Measurements from ENCODE around the gene MYRF.

MYRF gene

GRCh38 chr11:61745781-61746441 is 6.5 kb upstream of the MYRF start:
- TF ChIP-seq TCF12 (IDR thresholded peaks at IDR 0.05; ENCODE audit: low read depth) (no peak), NFIC (IDR thresholded peaks at IDR 0.05) (no peak), TAF1 (IDR thresholded peaks at IDR 0.05; ENCODE audit: low read depth) (no peak), RAD21 (IDR thresholded peaks at IDR 0.05; ENCODE audit: low read depth) (no peak), USF1 (IDR thresholded peaks at IDR 0.05) (no peak), CREB1 (IDR thresholded peaks at IDR 0.05; ENCODE audit: low read depth) (no peak), MAX (IDR thresholded peaks at IDR 0.05) (no peak), FOXM1 (IDR thresholded peaks at IDR 0.05; ENCODE audit: borderline replicate concordance, low read depth) (no peak), TEAD4 (IDR thresholded peaks at IDR 0.05) (no peak), CEBPB (IDR thresholded peaks at IDR 0.05) (no peak), REST (IDR thresholded peaks at IDR 0.05; ENCODE audit: low read depth) (no peak), EP300 (IDR thresholded peaks at IDR 0.05; ENCODE audit: borderline replicate concordance) (no peak), YY1 (IDR thresholded peaks at IDR 0.05; ENCODE audit: low read depth) (no peak), ZBTB7A (IDR thresholded peaks at IDR 0.05; ENCODE audit: low read depth) (no peak), EGR1 (IDR thresholded peaks at IDR 0.05) (no peak)

GRCh38 chr11:61746442-61747191 is 5.8 kb upstream of the MYRF start:
- TF ChIP-seq ZBTB7A (IDR thresholded peaks at IDR 0.05; ENCODE audit: low read depth) (0 out of 2 replicates have a peak, but pooled peaks have one; percentile 13), EP300 (IDR thresholded peaks at IDR 0.05; ENCODE audit: borderline replicate concordance) (no peak)

- 0 out of 2 replicates have a peak, but pooled peaks have one; percentile 34 for TF ChIP-seq YY1 (IDR thresholded peaks at IDR 0.05; ENCODE audit: low read depth)
- TF ChIP-seq FOXM1 (IDR thresholded peaks at IDR 0.05; ENCODE audit: borderline replicate concordance, low read depth), result no peak
- TF ChIP-seq MAX (IDR thresholded peaks at IDR 0.05), result peak; percentile 28; the same call in 1 of the 2 replicates
- TF ChIP-seq EP300 (IDR thresholded peaks at IDR 0.05; ENCODE audit: borderline replicate concordance), result no peak
- 0 out of 2 replicates have a peak, but pooled peaks have one; percentile 15 for TF ChIP-seq ZBTB7A (IDR thresholded peaks at IDR 0.05; ENCODE audit: low read depth)
- TF ChIP-seq REST (IDR thresholded peaks at IDR 0.05; ENCODE audit: low read depth), result no peak
- no peak for TF ChIP-seq TAF1 (IDR thresholded peaks at IDR 0.05; ENCODE audit: low read depth)
- 0 out of 2 replicates have a peak, but pooled peaks have one; percentile 19 for TF ChIP-seq TCF12 (IDR thresholded peaks at IDR 0.05; ENCODE audit: low read depth)
- peak; percentile 82 for TF ChIP-seq RAD21 (IDR thresholded peaks at IDR 0.05; ENCODE audit: low read depth)
These were observed 5.1 kb upstream of the MYRF start for GRCh38 chr11:61747192-61747966.

GRCh38 chr11:61747967-61748285 is 4.5 kb upstream of the MYRF start:
- TF ChIP-seq CREB1 (IDR thresholded peaks at IDR 0.05; ENCODE audit: low read depth), result no peak
- TF ChIP-seq USF1 (IDR thresholded peaks at IDR 0.05), result no peak
- TF ChIP-seq TEAD4 (IDR thresholded peaks at IDR 0.05), result no peak
- no peak for TF ChIP-seq RAD21 (IDR thresholded peaks at IDR 0.05; ENCODE audit: low read depth)
- TF ChIP-seq EGR1 (IDR thresholded peaks at IDR 0.05), result no peak

- TF ChIP-seq TCF12 (IDR thresholded peaks at IDR 0.05; ENCODE audit: low read depth) (no peak), EP300 (IDR thresholded peaks at IDR 0.05; ENCODE audit: borderline replicate concordance) (no peak), NFIC (IDR thresholded peaks at IDR 0.05) (no peak), TEAD4 (IDR thresholded peaks at IDR 0.05) (no peak), USF1 (IDR thresholded peaks at IDR 0.05) (no peak), REST (IDR thresholded peaks at IDR 0.05; ENCODE audit: low read depth) (no peak)
These were observed 2.7 kb upstream of the MYRF start for GRCh38 chr11:61749591-61750217.
